Left colon (tissue), 2 donors: ENCODE results near the gene ADAM12. TPM values are rescaled to one million over a fixed set of nuclear protein-coding genes. Genes with fewer than 3 reads are reported as not detected.

Experiments used
- ATAC-seq: fragments of 200-7000 bp; cut with Tn5 transposase; one replicate; pipeline ENCODE4 v1.9.1; 2020; ENCODE audit warnings: mild to moderate bottlenecking, moderate library complexity
- DNase-seq, 2 donors: peaks; one replicate each; pipeline ENCODE4 v3.0.0-alpha.2; 2020
- intact Hi-C, 2 donors: fragments of 100-400 bp; cut with DNase I in 1 of 2; cut with micrococcal nuclease in 1 of 2; formaldehyde crosslinking; loops; one replicate each; pipeline versions ENCODE4 v1.11.2 to v1.14.0; 2022; cut with DNase I, micrococcal nuclease
- total RNA-seq, 2 donors: library from RNA; stranded (reverse); fragmentation: NEBNext Ultra II Directional; extraction: Animal tissue kit (Norgen Biotek cat#: 25700); gene quantifications; one replicate each; pipeline ENCODE4 v1.2.1, GENCODE V29; 2021
- donor health status: DM: no; HTN: no; CAD: no.
- donor health status: DM: yes; HTN: yes; CAD: no.

ADAM12 gene
- total RNA-seq, 2 donors from 2014 or later = 0.28 to 0.61 TPM

- DNase-seq (no peak), ATAC-seq (no peak)
- intact Hi-C loops = no loop called here
Measured at GRCh38 chr10:126042354-126042753, 345.9 kb downstream of the ADAM12 start.

DNA sequence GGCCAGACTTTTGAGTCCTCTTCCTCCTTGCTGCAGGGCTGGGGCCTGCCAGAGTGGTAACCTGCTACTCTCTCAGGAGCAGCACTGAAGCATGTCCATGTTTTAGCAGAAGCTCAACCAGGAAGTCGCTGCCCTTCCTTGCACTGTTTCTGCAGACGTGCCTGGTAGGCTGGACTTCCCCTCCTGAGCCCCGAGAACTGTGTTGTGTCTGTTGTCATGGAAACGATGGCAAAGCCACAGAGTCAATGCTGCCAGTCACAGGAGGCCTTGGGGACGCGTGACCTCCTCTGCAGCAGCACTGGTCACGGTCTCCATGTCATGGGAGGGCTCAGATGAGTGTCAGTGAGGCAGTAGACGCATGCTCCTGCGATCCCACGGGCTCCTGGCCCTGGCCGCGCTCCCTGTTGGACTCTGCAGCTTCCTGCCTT lies 346.5 kb downstream of the ADAM12 start:
- ATAC-seq (peak; percentile 69), DNase-seq (peak; percentile 50 to 80)
- intact Hi-C loops = no loop called here

DNA sequence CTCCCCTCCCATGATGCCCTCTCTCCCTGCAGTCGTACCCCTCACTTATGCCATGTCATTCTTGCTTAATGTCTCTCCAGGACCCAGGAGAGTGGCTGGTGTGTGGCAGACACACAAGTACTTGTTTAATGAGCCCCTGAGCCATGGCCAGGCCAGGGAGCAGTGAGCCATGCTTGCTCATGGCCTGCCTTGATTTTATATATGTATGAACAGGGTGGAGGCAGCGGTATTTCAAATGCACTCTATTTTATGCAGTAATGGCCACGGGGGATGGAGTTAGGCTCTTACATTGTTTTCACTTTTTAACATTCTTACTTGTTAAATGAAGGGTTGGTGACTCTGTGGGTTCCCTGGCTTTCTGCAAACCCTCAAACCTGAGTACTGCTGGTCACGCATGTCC lies 347.2 kb downstream of the ADAM12 start:
- no peak for DNase-seq
- ATAC-seq = no peak
- intact Hi-C loops = no loop called here

GRCh38 chr10:126037946-126038345 lies 350.3 kb downstream of the ADAM12 start:
- ATAC-seq (no peak), DNase-seq (no peak)
- intact Hi-C loops = no loop called here

DNA sequence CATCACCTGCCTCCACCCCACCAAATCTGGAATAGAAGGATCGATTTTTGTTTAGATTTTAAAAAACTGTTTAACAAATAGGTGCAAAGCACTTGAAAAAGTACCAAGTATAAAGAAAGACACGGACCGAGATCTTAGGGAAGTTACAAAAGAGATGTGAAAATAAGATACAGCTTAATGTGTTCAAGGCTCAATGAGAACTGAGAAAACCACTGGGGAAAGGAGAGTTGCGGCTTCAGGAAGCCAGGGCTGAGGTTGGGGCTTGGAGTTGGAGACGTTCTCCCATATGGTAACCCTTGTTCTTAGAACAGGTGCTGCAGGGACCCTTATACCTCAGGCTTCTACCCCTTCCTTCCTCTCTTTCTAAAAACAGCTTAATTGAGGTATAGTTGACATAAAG lies 351.8 kb downstream of the ADAM12 start:
- no peak for DNase-seq
- intact Hi-C loops = no loop called here
- no peak for ATAC-seq

- intact Hi-C loops = no loop called here
- ATAC-seq = no peak
- DNase-seq = no peak
Measured at GRCh38 chr10:126034586-126034985, 353.7 kb downstream of the ADAM12 start.

DNA sequence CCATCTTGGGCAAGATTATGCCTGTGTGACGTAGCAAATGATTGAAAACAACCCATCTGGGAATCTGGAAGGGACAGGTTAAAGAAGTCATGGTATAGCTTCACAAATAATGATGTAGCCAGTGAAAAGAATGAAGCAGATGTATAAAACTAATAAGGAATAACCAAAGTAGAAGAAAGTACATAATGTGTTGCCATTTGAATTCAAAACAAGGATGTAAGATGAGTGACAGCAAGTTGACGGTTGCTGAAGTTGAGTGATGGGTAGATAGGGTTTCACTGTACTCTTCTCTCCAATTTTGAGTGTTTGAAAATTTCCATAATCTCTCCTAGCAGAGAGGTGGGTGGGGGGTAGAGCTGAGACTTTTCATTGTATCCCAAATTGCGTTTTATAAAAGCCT lies 358.3 kb downstream of the ADAM12 start:
- intact Hi-C loops = no loop called here
- no peak for ATAC-seq
- no peak for DNase-seq

DNA sequence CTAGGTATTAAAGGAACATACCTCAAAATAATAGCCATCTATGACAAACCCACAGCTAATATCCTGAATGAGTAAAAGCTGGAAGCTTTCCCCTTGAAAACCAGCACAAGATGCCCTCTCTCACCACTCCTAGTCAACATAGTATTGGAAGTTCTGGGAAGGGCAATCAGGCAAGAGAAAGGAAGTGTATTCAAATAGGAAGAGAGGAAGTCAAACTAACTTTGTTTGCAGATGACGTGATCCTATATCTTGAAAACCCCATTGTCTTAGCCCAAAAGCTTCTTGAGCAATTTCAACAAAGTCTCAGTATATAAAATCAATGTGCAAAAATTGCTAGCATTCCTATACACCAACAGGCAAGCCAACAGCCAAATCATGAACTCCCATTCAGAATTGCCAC lies 360.6 kb downstream of the ADAM12 start:
- intact Hi-C loops = no loop called here
- DNase-seq = no peak
- ATAC-seq = no peak

- DNase-seq (no peak), ATAC-seq (no peak)
- intact Hi-C loops = no loop called here
Measured at GRCh38 chr10:126022841-126023240, 365.4 kb downstream of the ADAM12 start.

DNA sequence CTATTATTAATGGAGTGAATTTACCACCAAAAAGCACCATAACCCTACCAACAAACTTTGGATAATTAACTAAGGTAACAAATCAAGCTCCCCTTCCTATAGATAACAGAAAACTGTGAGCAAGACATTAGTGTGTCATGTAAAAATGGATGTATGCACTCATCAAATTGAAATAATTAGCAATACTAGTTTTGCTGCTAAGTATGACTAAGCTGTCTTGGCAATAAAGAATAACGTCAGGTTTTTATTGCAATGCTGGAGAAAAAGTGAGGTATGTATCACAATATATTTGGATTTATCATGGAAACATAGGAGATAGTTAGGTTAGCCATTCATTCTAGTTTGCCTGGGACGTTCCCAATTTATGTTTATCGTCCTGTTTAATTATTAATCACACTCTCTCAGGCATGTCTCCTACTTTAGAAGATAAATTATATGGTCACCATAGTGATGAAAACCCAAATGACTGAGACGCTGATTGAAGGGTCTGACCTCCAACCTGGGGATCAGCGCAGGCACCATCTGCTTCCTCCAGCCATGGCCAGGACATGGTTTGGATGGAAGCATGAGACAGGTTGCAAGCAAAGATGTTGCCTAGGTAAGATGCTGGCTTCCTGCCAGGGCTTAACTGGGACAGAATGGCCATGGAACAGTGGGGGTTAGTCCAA lies 366.3 kb downstream of the ADAM12 start:
- intact Hi-C loops = no loop called here
- DNase-seq (no peak), ATAC-seq (no peak)

- DNase-seq = no peak
- no peak for ATAC-seq
- intact Hi-C loops = no loop called here
Measured at GRCh38 chr10:126017961-126018560, 370.2 kb downstream of the ADAM12 start.

DNA sequence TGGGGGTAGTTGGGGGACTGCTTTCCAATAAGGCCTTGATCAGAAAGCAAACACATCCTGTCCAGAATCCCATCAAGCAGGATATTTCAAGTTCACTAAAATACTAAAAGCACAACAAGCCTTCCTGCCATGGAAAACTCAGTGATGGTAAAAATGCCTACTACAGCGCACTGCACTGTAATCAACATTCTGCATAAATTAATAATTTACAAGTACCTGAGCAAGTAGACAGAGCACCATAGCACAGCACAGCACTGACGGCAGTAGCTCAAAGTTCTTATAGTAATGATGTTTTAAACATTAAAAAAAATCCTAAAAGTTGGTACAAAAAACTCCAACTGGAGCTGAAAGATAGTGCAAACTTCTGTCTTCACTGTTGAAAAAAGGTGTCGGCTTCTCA lies 371.4 kb downstream of the ADAM12 start:
- intact Hi-C loops = no loop called here
- no peak for DNase-seq
- ATAC-seq = no peak

GRCh38 chr10:126016156-126016805 lies 372.0 kb downstream of the ADAM12 start:
- DNase-seq (no peak), ATAC-seq (no peak)
- intact Hi-C loops = no loop called here

DNA sequence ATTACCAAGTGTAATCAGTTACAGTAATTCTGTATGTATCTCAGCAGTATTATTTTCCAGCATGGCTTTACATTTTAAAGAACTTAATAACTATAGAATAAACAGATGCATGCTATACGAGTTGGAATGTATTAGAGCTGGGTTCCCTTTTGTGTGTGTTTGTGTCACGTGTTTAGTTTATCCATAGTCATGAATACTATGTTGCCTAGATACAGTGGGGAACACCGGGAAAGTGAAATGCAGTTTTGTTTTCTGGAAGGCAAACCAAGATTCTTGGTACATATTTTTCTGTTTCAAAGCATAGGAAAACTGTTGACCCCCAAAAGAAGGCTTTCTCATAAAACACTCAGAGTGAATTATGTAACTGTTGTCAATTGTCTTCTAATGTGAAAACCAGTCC lies 372.9 kb downstream of the ADAM12 start:
- no peak for ATAC-seq
- no peak for DNase-seq
- intact Hi-C loops = no loop called here

GRCh38 chr10:126014309-126014708 lies 374.0 kb downstream of the ADAM12 start:
- DNase-seq = no peak
- intact Hi-C loops = no loop called here
- ATAC-seq = no peak

- intact Hi-C loops = no loop called here
- ATAC-seq (no peak), DNase-seq (no peak)
Measured at GRCh38 chr10:126013489-126014281, 374.6 kb downstream of the ADAM12 start.

DNA sequence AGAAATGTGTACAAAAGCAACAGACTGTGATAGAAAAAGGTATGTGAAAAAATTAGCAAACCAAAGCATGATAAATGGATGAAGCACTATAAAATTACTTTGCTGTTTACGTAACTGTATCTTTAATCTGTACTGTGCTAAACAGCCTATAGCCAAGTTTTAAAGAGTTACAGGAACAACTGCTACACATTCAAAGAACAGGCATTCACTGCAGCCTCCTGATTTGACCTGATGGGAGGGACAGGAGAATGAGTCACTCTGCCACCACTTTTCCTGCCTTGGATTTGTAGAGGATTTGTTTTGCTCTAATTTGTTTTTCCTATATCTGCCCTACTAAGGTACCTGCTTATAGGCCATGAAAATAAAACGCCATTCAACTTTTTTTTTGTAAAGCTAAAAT lies 375.8 kb downstream of the ADAM12 start:
- no peak for ATAC-seq
- intact Hi-C loops = no loop called here
- DNase-seq = no peak

DNA sequence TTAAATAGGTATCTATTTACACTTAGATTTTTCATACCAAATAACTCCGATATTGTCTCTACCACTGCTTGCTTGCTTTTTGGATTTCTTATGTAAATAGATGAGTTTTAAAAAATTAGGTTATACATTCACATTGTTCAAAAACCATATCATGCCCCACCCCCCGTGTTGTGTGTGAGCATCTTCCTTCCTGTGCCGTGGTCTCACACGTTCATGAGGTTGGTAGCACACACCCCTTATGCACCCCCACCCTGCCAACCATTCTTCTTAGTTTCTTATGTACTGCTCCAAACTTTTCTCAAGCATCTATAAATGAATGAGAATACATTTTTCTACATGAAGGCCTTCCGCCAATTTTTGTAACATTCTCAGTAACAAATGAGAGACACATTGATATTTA lies 376.3 kb downstream of the ADAM12 start:
- intact Hi-C loops = no loop called here

GRCh38 chr10:126009650-126010049 lies 378.6 kb downstream of the ADAM12 start:
- DNase-seq (no peak), ATAC-seq (no peak)
- intact Hi-C loops = no loop called here

More for the DNA sequence above, 376.3 kb downstream of the ADAM12 start:
- ATAC-seq (no peak), DNase-seq (no peak)

- ATAC-seq (no peak), DNase-seq (no peak)
- intact Hi-C loops = no loop called here
Measured at GRCh38 chr10:126006906-126007305, 381.4 kb downstream of the ADAM12 start.
